Colonic mucosa (tissue), 4 donors: Measurements from ENCODE around the gene LY9. TPM values are rescaled to one million over a fixed set of nuclear protein-coding genes. Genes with fewer than 3 reads are reported as not detected.

ENCODE experiments used
- DNase-seq: peaks from one replicate; pipeline ENCODE4 v3.0.0-alpha.2; 2020
- H3K27ac ChIP-seq: fragments of 200-600 bp; one replicate; pipeline ENCODE4 v1.8.0; 2021
- H3K27me3 ChIP-seq: fragments of 200-600 bp; one replicate; pipeline ENCODE4 v1.8.0; 2021
- H3K36me3 ChIP-seq: fragments of 200-600 bp; one replicate; pipeline ENCODE4 v1.8.0; 2021
- H3K4me1 ChIP-seq: fragments of 200-600 bp; one replicate; pipeline ENCODE4 v1.8.0; 2021; ENCODE audit warnings: mild to moderate bottlenecking
- H3K4me3 ChIP-seq: fragments of 200-600 bp; one replicate; pipeline ENCODE4 v1.8.0; 2021
- H3K9ac ChIP-seq, 2 donors: one replicate each; pipeline ENCODE4 v1.7.0; 2013; ENCODE audit warnings: control low read depth in 2 of 2, low read depth in 2 of 2, low read length in 2 of 2
- H3K9me3 ChIP-seq: fragments of 200-600 bp; one replicate; pipeline ENCODE4 v1.8.0; 2021
- intact Hi-C: fragments of 100-400 bp; cut with DNase I; formaldehyde crosslinking; loops from one replicate; pipeline ENCODE4 v1.14.1; 2022
- total RNA-seq, 2 donors: library from RNA; stranded (reverse); fragmentation: NEBNext Ultra II Directional in 1 of 2; extraction: Animal tissue kit (Norgen Biotek cat#: 25700) in 1 of 2; gene quantifications; one replicate each; pipeline ENCODE4 v1.2.1, GENCODE V29; 2021
- TF ChIP-seq, protein P1 (sequence below): fragments of 200-600 bp; IDR thresholded peaks from one replicate; pipeline ENCODE4 v1.8.0; 2022; ENCODE audit warnings: antibody characterized with exemption, mild to moderate bottlenecking
- donor health status: healthy.
- donor health status: DM: no; HTN: no; CAD: no.
- donor health status: DM: no; HTN: no; CAD: no.

Gene LY9
- total RNA-seq, 2 donors from 2014 or later: 1.2 to 2.7 TPM

DNA sequence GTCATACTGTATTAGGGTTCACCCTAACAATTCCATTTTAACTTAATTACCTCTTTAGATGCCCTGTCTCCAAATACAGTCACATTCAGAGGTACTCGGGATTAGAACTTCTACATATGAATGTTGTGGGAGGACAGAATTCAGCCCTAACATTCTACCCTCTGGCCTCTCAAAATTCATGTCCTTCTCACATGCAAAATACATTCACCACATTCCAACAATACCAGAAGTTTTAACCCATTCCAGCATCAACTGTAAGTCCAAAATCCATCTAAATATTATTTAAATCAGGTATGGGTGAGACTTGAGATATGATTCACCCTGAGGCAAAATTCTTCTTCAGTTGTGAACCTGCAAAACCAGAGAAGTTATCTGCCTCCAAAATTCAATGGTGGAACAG, 14.5 kb downstream of the LY9 start:
- Histone ChIP-seq H3K27ac (no peak overlapping the region), H3K4me1 (no peaks in the 10 kb centered on the region), H3K4me3 (no peak overlapping the region), H3K27me3 (no peaks in the 10 kb centered on the region), H3K36me3 (no peaks in the 10 kb centered on the region), H3K9me3 (no peaks in the 10 kb centered on the region), H3K9ac (no peak overlapping the region)
- intact Hi-C loops: no loop called here
- TF ChIP-seq, protein P1, sequence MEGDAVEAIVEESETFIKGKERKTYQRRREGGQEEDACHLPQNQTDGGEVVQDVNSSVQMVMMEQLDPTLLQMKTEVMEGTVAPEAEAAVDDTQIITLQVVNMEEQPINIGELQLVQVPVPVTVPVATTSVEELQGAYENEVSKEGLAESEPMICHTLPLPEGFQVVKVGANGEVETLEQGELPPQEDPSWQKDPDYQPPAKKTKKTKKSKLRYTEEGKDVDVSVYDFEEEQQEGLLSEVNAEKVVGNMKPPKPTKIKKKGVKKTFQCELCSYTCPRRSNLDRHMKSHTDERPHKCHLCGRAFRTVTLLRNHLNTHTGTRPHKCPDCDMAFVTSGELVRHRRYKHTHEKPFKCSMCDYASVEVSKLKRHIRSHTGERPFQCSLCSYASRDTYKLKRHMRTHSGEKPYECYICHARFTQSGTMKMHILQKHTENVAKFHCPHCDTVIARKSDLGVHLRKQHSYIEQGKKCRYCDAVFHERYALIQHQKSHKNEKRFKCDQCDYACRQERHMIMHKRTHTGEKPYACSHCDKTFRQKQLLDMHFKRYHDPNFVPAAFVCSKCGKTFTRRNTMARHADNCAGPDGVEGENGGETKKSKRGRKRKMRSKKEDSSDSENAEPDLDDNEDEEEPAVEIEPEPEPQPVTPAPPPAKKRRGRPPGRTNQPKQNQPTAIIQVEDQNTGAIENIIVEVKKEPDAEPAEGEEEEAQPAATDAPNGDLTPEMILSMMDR: no peak
- no peak for DNase-seq

DNA sequence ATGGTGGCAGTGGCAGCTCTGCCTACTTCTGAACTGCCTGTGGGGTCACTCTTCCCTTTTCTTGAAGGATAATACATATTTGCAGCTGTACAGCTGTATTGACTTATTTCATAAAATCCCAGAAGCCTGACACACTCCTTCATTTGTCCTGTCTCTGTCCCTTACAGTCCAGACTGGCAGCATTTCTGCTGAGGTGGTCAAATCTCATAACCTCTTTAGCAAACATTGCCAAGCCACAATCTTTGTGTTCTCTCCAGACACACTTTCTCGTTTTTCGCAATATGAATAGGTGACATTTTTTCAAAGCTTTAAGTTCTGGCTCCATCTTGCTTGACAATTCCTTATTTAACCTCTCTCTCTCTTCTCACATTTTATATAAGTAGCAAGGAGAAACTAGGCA, 15.2 kb downstream of the LY9 start:
- intact Hi-C loops: no loop called here
- TF ChIP-seq, protein P1: no peak
- no peak for DNase-seq
- H3K36me3 ChIP-seq: no peaks in the 10 kb centered on the region
- no peak overlapping the region for H3K9ac ChIP-seq
- no peaks in the 10 kb centered on the region for H3K9me3 ChIP-seq
- no peak overlapping the region for H3K27ac ChIP-seq
- H3K4me3 ChIP-seq: no peak overlapping the region
- no peaks in the 10 kb centered on the region for H3K4me1 ChIP-seq
- no peaks in the 10 kb centered on the region for H3K27me3 ChIP-seq

DNA sequence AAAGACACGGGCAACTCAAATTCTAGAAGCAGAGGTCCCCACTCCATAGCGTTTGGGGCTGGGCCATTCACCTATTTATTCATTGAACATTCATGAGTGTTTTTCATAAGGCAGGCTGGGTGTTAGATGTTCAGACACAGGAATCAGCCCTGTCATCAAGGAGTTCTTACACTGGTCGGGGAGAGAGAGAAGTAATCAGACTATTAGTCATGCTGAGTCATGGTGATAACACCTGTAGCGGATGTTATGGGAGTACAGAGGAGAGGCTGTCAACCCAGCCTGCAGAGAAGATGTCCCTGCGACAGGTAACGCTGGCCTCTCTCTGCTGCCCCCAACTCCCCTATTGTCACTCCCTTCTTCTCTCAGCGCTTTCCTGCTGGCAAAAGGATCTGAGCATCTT, 17.2 kb downstream of the LY9 start:
- H3K36me3 ChIP-seq: no peaks in the 10 kb centered on the region
- intact Hi-C loops: no loop called here
- no peaks in the 10 kb centered on the region for H3K4me1 ChIP-seq
- TF ChIP-seq, protein P1: no peak
- no peak overlapping the region for H3K9ac ChIP-seq
- H3K4me3 ChIP-seq: no peak overlapping the region
- no peaks in the 10 kb centered on the region for H3K27me3 ChIP-seq
- no peak overlapping the region for H3K27ac ChIP-seq
- no peak for DNase-seq
- H3K9me3 ChIP-seq: no peaks in the 10 kb centered on the region

DNA sequence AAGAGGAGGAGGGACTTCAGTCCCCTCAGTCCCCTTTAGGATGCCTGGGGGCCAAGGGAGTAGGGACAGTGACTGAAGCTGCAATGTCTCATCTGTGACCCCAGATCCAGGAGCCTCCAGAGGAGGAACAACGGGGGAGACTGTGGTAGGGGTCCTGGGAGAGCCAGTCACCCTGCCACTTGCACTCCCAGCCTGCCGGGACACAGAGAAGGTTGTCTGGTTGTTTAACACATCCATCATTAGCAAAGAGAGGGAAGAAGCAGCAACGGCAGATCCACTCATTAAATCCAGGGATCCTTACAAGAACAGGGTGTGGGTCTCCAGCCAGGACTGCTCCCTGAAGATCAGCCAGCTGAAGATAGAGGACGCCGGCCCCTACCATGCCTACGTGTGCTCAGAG, 18.3 kb downstream of the LY9 start:
- no peak overlapping the region for H3K4me3 ChIP-seq
- H3K27me3 ChIP-seq: no peaks in the 10 kb centered on the region
- TF ChIP-seq, protein P1: no peak
- H3K27ac ChIP-seq: no peak overlapping the region
- DNase-seq: no peak
- H3K4me1 ChIP-seq: no peaks in the 10 kb centered on the region
- no peaks in the 10 kb centered on the region for H3K36me3 ChIP-seq
- no peak overlapping the region for H3K9ac ChIP-seq
- intact Hi-C loops: no loop called here
- no peaks in the 10 kb centered on the region for H3K9me3 ChIP-seq

DNA sequence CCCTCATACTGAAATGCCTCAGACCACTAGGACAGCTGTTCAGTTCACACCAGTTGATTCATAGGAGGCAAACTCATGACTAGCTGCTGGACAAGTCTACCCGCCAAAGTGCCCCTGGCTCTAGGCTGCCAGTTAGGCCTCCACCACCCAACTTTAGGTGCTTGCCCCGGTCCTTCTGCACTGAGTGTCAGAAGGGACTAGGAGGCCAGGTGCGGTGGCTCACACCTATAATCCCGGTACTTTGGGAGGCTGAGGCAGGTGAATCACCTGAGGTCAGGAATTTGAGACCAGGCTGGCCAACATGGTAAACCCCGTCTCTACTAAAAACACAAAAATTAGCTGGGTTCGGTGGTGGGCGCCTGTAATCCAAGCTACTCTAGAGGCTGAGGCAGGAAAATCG, 18.9 kb downstream of the LY9 start:
- Histone ChIP-seq H3K4me3 (no peak overlapping the region), H3K27ac (no peak overlapping the region), H3K36me3 (no peaks in the 10 kb centered on the region), H3K4me1 (no peaks in the 10 kb centered on the region), H3K9ac (no peak overlapping the region), H3K27me3 (no peaks in the 10 kb centered on the region), H3K9me3 (no peaks in the 10 kb centered on the region)
- TF ChIP-seq, protein P1: no peak
- intact Hi-C loops: no loop called here
- DNase-seq: no peak
